C4-2B (cell line): ENCODE results near the gene IGF2BP3.

Experiments
- ZFX ChIP-seq: fragments of 450-650 bp; IDR thresholded peaks from 2 replicates; pipeline ENCODE4 v1.6.1; 2017
- TF ChIP-seq, protein P1 (sequence below): fragments of 450-650 bp; conservative IDR thresholded peaks from 2 replicates; pipeline ENCODE4 v1.5.1; 2017; ENCODE audit warnings: mild to moderate bottlenecking

DNA sequence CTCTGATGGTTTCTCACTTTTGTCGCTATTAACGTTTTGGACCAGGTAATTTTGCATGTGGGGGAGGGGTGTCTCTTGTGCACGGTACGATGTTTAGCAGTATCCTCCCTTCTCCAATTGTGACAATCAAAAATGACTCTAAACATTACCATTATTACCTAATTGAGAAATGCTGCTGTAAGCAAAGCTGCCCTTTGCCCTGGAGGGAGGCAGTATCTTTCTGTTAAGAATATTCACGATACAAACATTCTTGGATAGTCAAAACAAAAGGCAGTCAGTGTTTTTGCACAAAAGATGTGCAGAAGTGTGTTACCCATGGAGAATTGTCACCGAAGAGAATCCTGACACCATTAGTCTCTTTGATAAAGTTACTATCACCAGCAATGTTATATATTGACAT, 161.5 kb downstream of the IGF2BP3 start:
- TF ChIP-seq, protein P1, sequence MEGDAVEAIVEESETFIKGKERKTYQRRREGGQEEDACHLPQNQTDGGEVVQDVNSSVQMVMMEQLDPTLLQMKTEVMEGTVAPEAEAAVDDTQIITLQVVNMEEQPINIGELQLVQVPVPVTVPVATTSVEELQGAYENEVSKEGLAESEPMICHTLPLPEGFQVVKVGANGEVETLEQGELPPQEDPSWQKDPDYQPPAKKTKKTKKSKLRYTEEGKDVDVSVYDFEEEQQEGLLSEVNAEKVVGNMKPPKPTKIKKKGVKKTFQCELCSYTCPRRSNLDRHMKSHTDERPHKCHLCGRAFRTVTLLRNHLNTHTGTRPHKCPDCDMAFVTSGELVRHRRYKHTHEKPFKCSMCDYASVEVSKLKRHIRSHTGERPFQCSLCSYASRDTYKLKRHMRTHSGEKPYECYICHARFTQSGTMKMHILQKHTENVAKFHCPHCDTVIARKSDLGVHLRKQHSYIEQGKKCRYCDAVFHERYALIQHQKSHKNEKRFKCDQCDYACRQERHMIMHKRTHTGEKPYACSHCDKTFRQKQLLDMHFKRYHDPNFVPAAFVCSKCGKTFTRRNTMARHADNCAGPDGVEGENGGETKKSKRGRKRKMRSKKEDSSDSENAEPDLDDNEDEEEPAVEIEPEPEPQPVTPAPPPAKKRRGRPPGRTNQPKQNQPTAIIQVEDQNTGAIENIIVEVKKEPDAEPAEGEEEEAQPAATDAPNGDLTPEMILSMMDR: no peak
- no peak for TF ChIP-seq ZFX
